ENCODE measurements around the gene GPR137. TPM values are rescaled to one million over a fixed set of nuclear protein-coding genes. Genes with fewer than 3 reads are reported as not detected.

GPR137 gene
- total RNA-seq, 1 experiment from 2014 or later = 32.4 TPM

DNA sequence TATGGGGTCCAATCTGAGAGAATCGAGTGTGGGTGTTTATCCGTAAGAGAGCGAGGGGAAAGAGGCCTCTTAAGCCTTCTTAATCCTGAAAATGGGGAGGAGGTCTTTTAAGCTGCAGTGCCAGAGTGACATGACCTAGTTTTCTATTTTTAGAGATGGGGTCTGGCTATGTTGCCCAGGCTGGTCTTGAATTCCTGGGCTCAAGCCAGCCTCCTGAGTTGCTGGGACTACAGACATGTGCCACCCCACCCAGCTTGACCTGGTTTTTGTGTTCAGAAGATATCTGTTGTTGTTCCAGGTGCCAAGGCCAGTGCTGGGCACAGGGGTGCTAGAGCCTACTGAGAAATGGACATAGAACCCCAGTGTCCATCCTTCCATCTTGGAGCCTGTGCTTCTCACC lies 2.6 kb upstream of the GPR137 start:
- H3K36me3 ChIP-seq (ENCODE audit: low read depth, low read length) = no peaks in the 10 kb centered on the region; the same call in 1 of the 2 replicates

DNA sequence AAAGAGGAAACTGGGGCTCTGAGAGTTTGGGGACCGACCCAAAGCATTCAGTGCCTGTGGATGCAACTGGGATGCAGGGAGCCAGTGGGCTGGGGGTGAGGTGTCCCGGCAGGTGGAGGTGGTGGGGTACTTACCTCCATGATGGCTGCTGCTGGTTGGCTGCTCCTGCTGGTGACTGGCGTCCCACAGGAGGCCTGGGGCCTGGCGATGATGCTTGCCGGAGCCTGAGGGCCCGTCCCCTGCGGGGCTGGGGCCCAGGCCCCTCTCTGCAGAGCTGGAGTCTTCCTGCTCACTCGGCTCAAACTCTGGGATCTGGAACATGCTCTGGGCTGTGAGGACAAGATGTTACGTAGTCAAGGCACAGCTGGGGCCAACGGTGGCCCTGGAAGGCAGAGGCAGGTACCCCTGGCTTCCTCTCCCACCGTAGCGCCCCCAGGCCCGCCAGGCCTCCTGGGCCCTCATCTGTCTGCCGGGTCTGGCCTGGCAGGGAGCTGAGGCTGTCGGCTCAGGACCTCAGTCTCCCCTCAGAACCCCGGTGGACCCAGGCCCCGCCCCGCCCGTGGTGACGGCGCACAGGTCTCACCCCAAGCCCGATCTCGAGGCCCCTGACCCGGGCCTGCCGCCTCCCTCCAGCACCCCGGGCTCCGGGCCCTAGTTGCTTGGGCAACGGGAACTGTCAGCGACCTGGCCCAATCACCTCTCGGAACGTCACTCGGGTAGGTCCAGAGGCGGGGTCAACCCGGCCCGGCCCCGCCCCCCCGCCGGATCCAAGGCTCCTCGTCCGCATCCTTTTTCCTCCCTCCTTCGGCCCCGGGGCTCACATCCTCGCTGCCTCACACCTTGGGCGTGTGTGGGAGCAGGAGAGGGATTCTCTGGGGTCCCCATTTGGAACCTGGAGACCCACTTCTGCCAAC lies 1.3 kb upstream of the GPR137 start, which contains the start of gene BAD:
BAD (minus strand) TSS at position 618 of the 914 bp plus-strand sequence; CDS start at position 321, 297 bp downstream.
- intact Hi-C loops (cut with micrococcal nuclease) = loop anchor here (2.0 kb wide), 2 partner anchors 14 to 16 kb away; partner anchors contain the start of gene CATSPERZ
- Histone ChIP-seq H3K27ac (ENCODE audit: low read length) (peak within 1 kb of the TSS; percentile 62), H3K4me2 (ENCODE audit: low read length) (peak within 1 kb of the TSS; percentile 90), H3K4me1 (ENCODE audit: insufficient read depth, low read length) (peaks cover 18% of the 10 kb centered on the region), H3K9me3 (ENCODE audit: low read length) (no peaks in the 10 kb centered on the region), H3K9me2 (replicated peaks; ENCODE audit: low read length) (no peaks in the 10 kb centered on the region), H3K4me3 (ENCODE audit: low read length) (peak within 1 kb of the TSS; percentile 73), H2AFZ (ENCODE audit: low read length) (peak within 1 kb of the TSS; percentile 88), H3K9ac (ENCODE audit: low read length) (peak within 1 kb of the TSS; percentile 75), H3K36me3 (ENCODE audit: low read depth, low read length) (no peaks in the 10 kb centered on the region; the same call in 1 of the 2 replicates), H3K79me2 (ENCODE audit: low read length) (peaks cover 28% of the 10 kb centered on the region), H3F3A (ENCODE audit: low read length, unreplicated experiment) (no peaks in the 10 kb centered on the region), H4K20me1 (ENCODE audit: low read length) (no peaks in the 10 kb centered on the region), H3K27me3 (ENCODE audit: low read length) (no peaks in the 10 kb centered on the region)
- ATAC-seq (peak; percentile 89), DNase-seq (peak; percentile 97)
- BruUV-seq (replicated peaks) = TSS peak; percentile 67
- TF ChIP-seq, protein P1, sequence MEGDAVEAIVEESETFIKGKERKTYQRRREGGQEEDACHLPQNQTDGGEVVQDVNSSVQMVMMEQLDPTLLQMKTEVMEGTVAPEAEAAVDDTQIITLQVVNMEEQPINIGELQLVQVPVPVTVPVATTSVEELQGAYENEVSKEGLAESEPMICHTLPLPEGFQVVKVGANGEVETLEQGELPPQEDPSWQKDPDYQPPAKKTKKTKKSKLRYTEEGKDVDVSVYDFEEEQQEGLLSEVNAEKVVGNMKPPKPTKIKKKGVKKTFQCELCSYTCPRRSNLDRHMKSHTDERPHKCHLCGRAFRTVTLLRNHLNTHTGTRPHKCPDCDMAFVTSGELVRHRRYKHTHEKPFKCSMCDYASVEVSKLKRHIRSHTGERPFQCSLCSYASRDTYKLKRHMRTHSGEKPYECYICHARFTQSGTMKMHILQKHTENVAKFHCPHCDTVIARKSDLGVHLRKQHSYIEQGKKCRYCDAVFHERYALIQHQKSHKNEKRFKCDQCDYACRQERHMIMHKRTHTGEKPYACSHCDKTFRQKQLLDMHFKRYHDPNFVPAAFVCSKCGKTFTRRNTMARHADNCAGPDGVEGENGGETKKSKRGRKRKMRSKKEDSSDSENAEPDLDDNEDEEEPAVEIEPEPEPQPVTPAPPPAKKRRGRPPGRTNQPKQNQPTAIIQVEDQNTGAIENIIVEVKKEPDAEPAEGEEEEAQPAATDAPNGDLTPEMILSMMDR (conservative IDR thresholded peaks at IDR 0.05; ENCODE audit: low read depth, low read length) = no peak
- TF ChIP-seq EZH2phosphoT487 (IDR thresholded peaks at IDR 0.05; ENCODE audit: borderline replicate concordance, low read length) (no peak), EZH2 (IDR thresholded peaks at IDR 0.05; ENCODE audit: low read length, unreplicated experiment) (no peak)
- CTCF ChIA-PET = interaction anchor here (1.0 to 1.1 kb wide), 2 partner anchors 8 to 17 kb away, joined by 3 to 5 read pairs; no protein-coding TSS in a partner anchor
- POLR2A ChIA-PET (ENCODE audit: unreplicated experiment) = no interaction called here

More for the DNA sequence above, 2.6 kb upstream of the GPR137 start:
- ChIA-PET CTCF (interaction anchor here (1.0 kb wide), 1 partner anchor 18 kb away, joined by 5 read pairs; no protein-coding TSS in a partner anchor), POLR2A (ENCODE audit: unreplicated experiment) (no interaction called here)
- Histone ChIP-seq H3K9ac (ENCODE audit: low read length) (0 out of 2 replicates have a peak overlapping the region, but pooled peaks have one; percentile 75), H3K79me2 (ENCODE audit: low read length) (peaks cover 28% of the 10 kb centered on the region), H4K20me1 (ENCODE audit: low read length) (no peaks in the 10 kb centered on the region), H3K9me3 (ENCODE audit: low read length) (no peaks in the 10 kb centered on the region), H3K9me2 (replicated peaks; ENCODE audit: low read length) (no peaks in the 10 kb centered on the region), H3K4me1 (ENCODE audit: insufficient read depth, low read length) (peaks cover 18% of the 10 kb centered on the region), H3F3A (ENCODE audit: low read length, unreplicated experiment) (no peaks in the 10 kb centered on the region), H3K27me3 (ENCODE audit: low read length) (no peaks in the 10 kb centered on the region), H3K27ac (ENCODE audit: low read length) (no peak overlapping the region), H3K4me2 (ENCODE audit: low read length) (peak overlapping the region; percentile 90), H3K4me3 (ENCODE audit: low read length) (peak overlapping the region; percentile 73; the same call in 1 of the 2 replicates), H2AFZ (ENCODE audit: low read length) (no peak overlapping the region)
- DNase-seq (no peak), ATAC-seq (no peak)
- intact Hi-C loops (cut with micrococcal nuclease) = no loop called here
- no TSS peak for BruUV-seq (replicated peaks)
- TF ChIP-seq, protein P1 (conservative IDR thresholded peaks at IDR 0.05; ENCODE audit: low read depth, low read length) = no peak
- TF ChIP-seq EZH2phosphoT487 (IDR thresholded peaks at IDR 0.05; ENCODE audit: borderline replicate concordance, low read length) = no peak
- TF ChIP-seq EZH2 (IDR thresholded peaks at IDR 0.05; ENCODE audit: low read length, unreplicated experiment) = no peak

Data from PC-3 (cell line).